ENCODE measurements around the gene HSF4.

Gene HSF4

DNA sequence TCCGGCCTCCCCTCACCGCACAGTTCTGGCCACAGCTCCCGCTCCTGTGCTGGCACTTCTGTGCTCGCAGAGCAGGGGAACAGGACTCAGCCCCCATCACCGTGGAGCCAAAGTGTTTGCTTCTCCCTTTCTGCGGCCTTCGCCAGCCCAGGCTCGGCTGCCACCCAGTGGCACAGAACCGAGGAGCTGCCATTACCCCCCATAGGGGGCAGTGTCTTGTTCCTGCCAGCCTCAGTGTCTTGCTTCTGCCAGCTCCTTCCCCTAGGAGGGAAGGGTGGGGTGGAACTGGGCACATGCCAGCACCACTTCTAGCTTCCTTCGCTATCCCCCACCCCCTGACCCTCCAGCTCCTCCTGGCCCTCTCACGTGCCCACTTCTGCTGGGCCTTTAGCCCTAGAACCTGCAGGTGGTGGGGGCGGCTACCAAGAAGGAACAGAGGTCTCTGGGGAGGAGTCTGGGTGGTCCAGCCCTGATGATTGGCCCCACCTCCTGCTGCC lies 33.7 kb downstream of the HSF4 start:
- peak; percentile 79 for DNase-seq (ENCODE audit: low spot score)

GRCh38 chr16:67199011-67199807 lies 34.7 kb downstream of the HSF4 start, which contains the start of gene ELMO3:
TSS of gene ELMO3 (plus strand) at chr16:67199131. CDS start at chr16:67199327, 196 bp downstream.
- ATAC-seq (ENCODE audit: low read depth), result peak; percentile 73
- no peaks in the 10 kb centered on the region for H3K27me3 ChIP-seq (ENCODE audit: insufficient read depth, poor library complexity, severe bottlenecking)
- TF ChIP-seq CTCF (IDR thresholded peaks at IDR 0.05; ENCODE audit: poor library complexity, severe bottlenecking), result peak; percentile 81
- peak within 1 kb of the TSS; percentile 48 for H3K4me3 ChIP-seq (ENCODE audit: severe bottlenecking)
- no peak for DNase-seq (ENCODE audit: low spot score)
- H3K4me1 ChIP-seq (ENCODE audit: insufficient read depth, poor library complexity, severe bottlenecking), result peaks cover 6% of the 10 kb centered on the region
- H3K36me3 ChIP-seq (ENCODE audit: low read depth), result peaks cover 75% of the 10 kb centered on the region
- no peaks in the 10 kb centered on the region for H3K9me3 ChIP-seq (ENCODE audit: severe bottlenecking)
- peak within 1 kb of the TSS; percentile 78 for H3K27ac ChIP-seq (ENCODE audit: poor library complexity, severe bottlenecking)

More for the DNA sequence above, 33.7 kb downstream of the HSF4 start:
- ATAC-seq (ENCODE audit: low read depth), result peak; percentile 48
- Histone ChIP-seq H3K27ac (ENCODE audit: poor library complexity, severe bottlenecking) (peak overlapping the region; percentile 78), H3K36me3 (ENCODE audit: low read depth) (peaks cover 84% of the 10 kb centered on the region), H3K4me1 (ENCODE audit: insufficient read depth, poor library complexity, severe bottlenecking) (peaks cover 7% of the 10 kb centered on the region), H3K9me3 (ENCODE audit: severe bottlenecking) (no peaks in the 10 kb centered on the region), H3K27me3 (ENCODE audit: insufficient read depth, poor library complexity, severe bottlenecking) (no peaks in the 10 kb centered on the region), H3K4me3 (ENCODE audit: severe bottlenecking) (no peak overlapping the region)
- TF ChIP-seq CTCF (IDR thresholded peaks at IDR 0.05; ENCODE audit: poor library complexity, severe bottlenecking), result peak; percentile 86

GRCh38 chr16:67199808-67200198 lies 35.3 kb downstream of the HSF4 start:
- TF ChIP-seq CTCF (IDR thresholded peaks at IDR 0.05; ENCODE audit: poor library complexity, severe bottlenecking), result peak; percentile 80

DNA sequence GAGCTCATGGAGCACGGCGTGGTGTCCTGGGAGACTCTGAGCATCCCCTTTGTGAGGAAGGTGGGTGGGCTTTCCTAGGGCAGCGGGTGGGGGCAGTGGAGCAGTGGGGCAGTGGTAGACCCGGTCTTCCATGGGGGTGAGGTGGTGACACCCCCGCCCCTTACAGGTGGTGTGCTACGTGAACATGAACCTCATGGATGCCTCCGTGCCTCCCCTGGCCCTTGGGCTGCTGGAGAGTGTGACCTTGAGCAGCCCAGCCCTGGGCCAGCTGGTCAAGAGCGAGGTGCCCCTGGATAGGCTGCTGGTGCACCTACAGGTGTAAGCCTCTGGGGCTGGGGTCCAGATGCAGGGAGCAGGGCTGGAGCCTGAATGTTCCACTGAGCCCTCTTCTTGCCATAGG lies 35.9 kb downstream of the HSF4 start:
- ATAC-seq (ENCODE audit: low read depth) (no peak), DNase-seq (ENCODE audit: low spot score) (peak; percentile 61)
- H3K4me3 ChIP-seq (ENCODE audit: severe bottlenecking), result peak overlapping the region; percentile 48
- H3K9me3 ChIP-seq (ENCODE audit: severe bottlenecking), result no peaks in the 10 kb centered on the region
- H3K4me1 ChIP-seq (ENCODE audit: insufficient read depth, poor library complexity, severe bottlenecking), result peaks cover 6% of the 10 kb centered on the region
- H3K36me3 ChIP-seq (ENCODE audit: low read depth), result peaks cover 62% of the 10 kb centered on the region
- H3K27me3 ChIP-seq (ENCODE audit: insufficient read depth, poor library complexity, severe bottlenecking), result no peaks in the 10 kb centered on the region
- TF ChIP-seq CTCF (IDR thresholded peaks at IDR 0.05; ENCODE audit: poor library complexity, severe bottlenecking), result no peak
- H3K27ac ChIP-seq (ENCODE audit: poor library complexity, severe bottlenecking), result peak overlapping the region; percentile 78

More at GRCh38 chr16:67199808-67200198, 35.3 kb downstream of the HSF4 start:
- Histone ChIP-seq H3K27me3 (ENCODE audit: insufficient read depth, poor library complexity, severe bottlenecking) (no peaks in the 10 kb centered on the region), H3K9me3 (ENCODE audit: severe bottlenecking) (no peaks in the 10 kb centered on the region), H3K4me1 (ENCODE audit: insufficient read depth, poor library complexity, severe bottlenecking) (peaks cover 6% of the 10 kb centered on the region), H3K27ac (ENCODE audit: poor library complexity, severe bottlenecking) (peak overlapping the region; percentile 78), H3K4me3 (ENCODE audit: severe bottlenecking) (peak overlapping the region; percentile 48), H3K36me3 (ENCODE audit: low read depth) (peaks cover 69% of the 10 kb centered on the region)
- ATAC-seq (ENCODE audit: low read depth) (peak; percentile 37), DNase-seq (ENCODE audit: low spot score) (peak; percentile 64)
